ENCODE measurements around the gene SEC24C. TPM values are rescaled to one million over a fixed set of nuclear protein-coding genes. Genes with fewer than 3 reads are reported as not detected.

SEC24C gene
- total and polyA plus RNA-seq, 2 of the 4 experiments (the other 2 are of a cell fraction), result 74.2 to 88.9 TPM

GRCh38 chr10:73791871-73792400, 47.8 kb downstream of the SEC24C start:
- no peak overlapping the region for H2BK5ac ChIP-seq (ENCODE audit: low read depth, low read length, poor library complexity, severe bottlenecking)
- TF ChIP-seq ELK1 (IDR thresholded peaks at IDR 0.05; ENCODE audit: borderline replicate concordance, low read depth, low read length) (no peak), RAD21 (IDR thresholded peaks at IDR 0.05; ENCODE audit: low read length) (no peak), SMC3 (IDR thresholded peaks at IDR 0.05; ENCODE audit: low read depth, low read length) (no peak), CHD1 (IDR thresholded peaks at IDR 0.05; ENCODE audit: low read depth, low read length) (no peak), MXI1 (IDR thresholded peaks at IDR 0.05; ENCODE audit: borderline replicate concordance, low read depth, low read length) (no peak), MAZ (IDR thresholded peaks at IDR 0.05; ENCODE audit: borderline replicate concordance, low read depth, low read length) (no peak), FOS (IDR thresholded peaks at IDR 0.05; ENCODE audit: low read depth, low read length) (no peak), NFE2L2 (IDR thresholded peaks at IDR 0.05; ENCODE audit: low read depth, low read length) (no peak), BHLHE40 (IDR thresholded peaks at IDR 0.05; ENCODE audit: low read depth, low read length) (no peak), RCOR1 (IDR thresholded peaks at IDR 0.05; ENCODE audit: insufficient replicate concordance, low read length) (no peak), RFX5 (IDR thresholded peaks at IDR 0.05; ENCODE audit: low read depth, low read length) (no peak), CEBPB (IDR thresholded peaks at IDR 0.05; ENCODE audit: low read depth, low read length) (no peak), CTCF (conservative IDR thresholded peaks at IDR 0.05; ENCODE audit: low read depth, low read length) (no peak)
- TF ChIP-seq, protein P1, sequence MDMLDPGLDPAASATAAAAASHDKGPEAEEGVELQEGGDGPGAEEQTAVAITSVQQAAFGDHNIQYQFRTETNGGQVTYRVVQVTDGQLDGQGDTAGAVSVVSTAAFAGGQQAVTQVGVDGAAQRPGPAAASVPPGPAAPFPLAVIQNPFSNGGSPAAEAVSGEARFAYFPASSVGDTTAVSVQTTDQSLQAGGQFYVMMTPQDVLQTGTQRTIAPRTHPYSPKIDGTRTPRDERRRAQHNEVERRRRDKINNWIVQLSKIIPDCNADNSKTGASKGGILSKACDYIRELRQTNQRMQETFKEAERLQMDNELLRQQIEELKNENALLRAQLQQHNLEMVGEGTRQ (IDR thresholded peaks at IDR 0.05; ENCODE audit: low read depth, low read length), result no peak
- WGBS, 2 experiments (ENCODE audit: extremely low coverage in 2 of 2, insufficient read length in 1 of 2), result 88% methylated on average over 7 of the region's 26 CpGs; no CpG with 5 or more reads in 1 of the 2 experiments
- BruUV-seq (replicated peaks), result no TSS peak
- ChIA-PET CTCF (no interaction called here), POLR2A (ENCODE audit: unreplicated experiment) (no interaction called here)
- no peaks in the 10 kb centered on the region for H3K9me3 ChIP-seq (ENCODE audit: control insufficient read depth, insufficient read depth, low read length)
- no peak overlapping the region for H2BK15ac ChIP-seq (ENCODE audit: low read depth, low read length)
- no peak overlapping the region for H3K4me2 ChIP-seq (ENCODE audit: low read depth, low read length)
- H3K18ac ChIP-seq (ENCODE audit: low read depth, low read length), result no peak overlapping the region
- no peaks in the 10 kb centered on the region for H3K27me3 ChIP-seq (ENCODE audit: control insufficient read depth, insufficient read depth, low read length)
- H3K4me1 ChIP-seq (ENCODE audit: control insufficient read depth, insufficient read depth, low read length), result no peaks in the 10 kb centered on the region
- intact Hi-C loops (cut with micrococcal nuclease), result no loop called here
- no peak overlapping the region for H4K5ac ChIP-seq (ENCODE audit: low read depth, low read length)
- H2AK5ac ChIP-seq (ENCODE audit: low read depth, low read length), result no peak overlapping the region
- H4K20me1 ChIP-seq (ENCODE audit: insufficient read depth, low read length), result peaks cover 26% of the 10 kb centered on the region
- no peak overlapping the region for H3K23ac ChIP-seq (ENCODE audit: low read depth, low read length)
- ATAC-seq (ENCODE audit: low read depth) (no peak), DNase-seq (no peak)
- H2BK20ac ChIP-seq (ENCODE audit: low read depth, low read length), result no peak overlapping the region
- H3K36me3 ChIP-seq (ENCODE audit: control insufficient read depth, insufficient read depth, low read length), result peaks cover 73% of the 10 kb centered on the region
- no peak overlapping the region for H2BK120ac ChIP-seq (ENCODE audit: low read depth, low read length)
- no peak overlapping the region for H3K56ac ChIP-seq (ENCODE audit: extremely low read depth, insufficient read depth, low read length)
- no peak overlapping the region for H3K4ac ChIP-seq (ENCODE audit: low read depth, low read length)
- peaks cover 13 to 45% of the 10 kb centered on the region in 2 experiments for H3K79me1 ChIP-seq (ENCODE audit: low read depth in 1 of 2, low read length in 2 of 2)
- no peak overlapping the region for H4K91ac ChIP-seq (ENCODE audit: insufficient read depth, low read depth, low read length)
- H3K4me3 ChIP-seq (ENCODE audit: insufficient read depth, low read depth, low read length), result no peak overlapping the region
- in situ Hi-C loops (cut with MboI; ENCODE audit: low sequenced_read_pairs), result no loop called here
- no peak overlapping the region for H3K14ac ChIP-seq (replicated peaks; ENCODE audit: low read depth, low read length)
- no peak overlapping the region for H2AFZ ChIP-seq (replicated peaks; ENCODE audit: low read length, poor library complexity)
- H4K8ac ChIP-seq (ENCODE audit: low read depth in 2 of 2, low read length in 2 of 2), result no peak overlapping the region
- dilution Hi-C loops (cut with HindIII; ENCODE audit: low sequenced_read_pairs, unreplicated experiment), result no loop called here
- H2AK9ac ChIP-seq (replicated peaks; ENCODE audit: low read depth, low read length, poor library complexity), result no peak overlapping the region
- H3K27ac ChIP-seq (ENCODE audit: insufficient read depth, low read length), result no peak overlapping the region
- no peak overlapping the region for H3K9ac ChIP-seq (ENCODE audit: low read depth, low read length)
- H3K9me1 ChIP-seq (ENCODE audit: insufficient read depth, low read length), result peaks cover 13% of the 10 kb centered on the region; the same call in 1 of the 2 replicates

Measured in IMR-90 (cell line).